K562 (cell line): ENCODE measurements around the gene LIN7A. TPM values are rescaled to one million over a fixed set of nuclear protein-coding genes. Genes with fewer than 3 reads are reported as not detected.

Experiments
- ATAC-seq: fragments of 200-7000 bp; cut with Tn5 transposase; 3 replicates; pipeline ENCODE4 v1.9.1; 2020; ENCODE audit warnings: moderate library complexity
- BruUV-seq: library from RNA; stranded (reverse); fragments of 400-500 nt; replicated peaks from 2 replicates; lab custom pipeline; 2021; lab: Mats Ljungman, UMichigan
- CTCF ChIA-PET: fragments of 300-600 bp; formaldehyde crosslinking; extraction: SDS; loops from one replicate; lab custom pipeline; 2021; ENCODE audit warnings: low intra/inter-chr PET ratio; lab: Yijun Ruan, JAX
- POLR2A ChIA-PET: fragments of 300-600, 350-650 bp; sonication (Branson Sonifier 250); formaldehyde crosslinking; extraction: SDS; loops from one replicate; lab custom pipeline; 2021; ENCODE audit warnings: antibody characterized with exemption, inconsistent platforms; lab: Yijun Ruan, JAX
- DNase-seq, 4 experiments: peaks; one replicate each; pipeline versions ENCODE4 v3.0.0 to v3.0.0-alpha.2; 2011 to 2018; ENCODE audit warnings: low spot score in 3 of 4, mixed read lengths in 3 of 4; ENCODE audit errors: extremely low read depth in 1 of 4
- FAIRE-seq: peaks from 2 replicates; lab custom pipeline; 2011; peaks lifted over from hg19 to GRCh38; lab: Jason Lieb, UNC
- H2AFZ ChIP-seq: 2 replicates; pipeline ENCODE4 v1.6.0; 2011; ENCODE audit warnings: low read depth, low read length, control low read depth, inconsistent platforms
- H3K27ac ChIP-seq: fragments of 200-600 bp; 3 replicates; pipeline ENCODE4 v1.8.0; 2011; ENCODE audit warnings: low read depth, mild to moderate bottlenecking, control low read depth, inconsistent platforms, low read length, moderate library complexity, mixed read lengths; ENCODE audit errors: extremely low read depth
- H3K27me3 ChIP-seq, 2 experiments: fragments of 300-600 bp in 1 of 2; 2 replicates in 1 of 2; 3 replicates in 1 of 2; pipeline versions ENCODE4 v1.6.0 to v1.8.0; 2011; ENCODE audit warnings: inconsistent platforms in 2 of 2, low read length in 2 of 2, mild to moderate bottlenecking in 1 of 2, mixed read lengths in 1 of 2, moderate library complexity in 1 of 2; ENCODE audit not compliant: control insufficient read depth in 2 of 2, insufficient read depth in 2 of 2
- H3K36me3 ChIP-seq: fragments of 300-600 bp; 3 replicates; pipeline ENCODE4 v1.8.0; 2011; ENCODE audit warnings: mild to moderate bottlenecking, low read length, inconsistent platforms; ENCODE audit not compliant: control insufficient read depth, insufficient read depth
- H3K4me1 ChIP-seq, 2 experiments: fragments of 200-600 bp in 1 of 2; replicated peaks in 1 of 2; 2 replicates in 1 of 2; 3 replicates in 1 of 2; pipeline versions ENCODE4 v1.5.1 to v1.8.0; 2011; ENCODE audit warnings: inconsistent platforms in 2 of 2, low read length in 2 of 2, mild to moderate bottlenecking in 1 of 2, mixed read lengths in 1 of 2, moderate library complexity in 1 of 2; ENCODE audit not compliant: control insufficient read depth in 2 of 2, insufficient read depth in 2 of 2
- H3K4me2 ChIP-seq: 2 replicates; pipeline ENCODE4 v1.6.1; 2011; ENCODE audit warnings: low read length, control low read depth, inconsistent platforms, mixed read lengths; ENCODE audit not compliant: insufficient read depth
- H3K4me3 ChIP-seq: fragments of 200-600 bp; sonication (generic), shearing (Covaris generic); 2 replicates; pipeline ENCODE4 v1.5.1; 2016; ENCODE audit warnings: control low read depth, inconsistent platforms
- H3K79me2 ChIP-seq: fragments of 200-600 bp; 3 replicates; pipeline ENCODE4 v1.8.0; 2011; ENCODE audit warnings: low read length, inconsistent platforms; ENCODE audit not compliant: control insufficient read depth, insufficient read depth
- H3K9ac ChIP-seq, 2 experiments: 2 replicates each; pipeline versions ENCODE4 v1.6.0 to v1.6.1; 2011; ENCODE audit warnings: low read depth in 2 of 2, low read length in 2 of 2, control low read depth in 1 of 2, inconsistent platforms in 1 of 2, mild to moderate bottlenecking in 1 of 2, mixed read lengths in 1 of 2; ENCODE audit not compliant: insufficient read depth in 1 of 2
- H3K9me1 ChIP-seq: one replicate; pipeline ENCODE4 v1.6.0; 2011; ENCODE audit warnings: inconsistent platforms, mild to moderate bottlenecking, low read length, moderate library complexity; ENCODE audit not compliant: control insufficient read depth, insufficient read depth
- H3K9me3 ChIP-seq: replicated peaks from 2 replicates; pipeline ENCODE4 v1.5.1; 2011; ENCODE audit warnings: low read depth, low read length, inconsistent platforms; ENCODE audit not compliant: control insufficient read depth, insufficient read depth
- H4K20me1 ChIP-seq: replicated peaks from 2 replicates; pipeline ENCODE4 v1.6.1; 2011; ENCODE audit warnings: low read length, inconsistent platforms, mixed read lengths; ENCODE audit not compliant: control insufficient read depth, insufficient read depth
- CREB5 ChIP-seq: fragments of 250-450 bp; sonication (Bioruptor Pico); IDR thresholded peaks from 2 replicates; pipeline ENCODE4 v1.5.0; 2020; ENCODE audit warnings: mild to moderate bottlenecking
- GTF2F1 ChIP-seq: IDR thresholded peaks from 2 replicates; pipeline ENCODE4 v1.6.1; 2011; ENCODE audit warnings: low read depth, low read length, improper control_type of control experiment
- MXI1 ChIP-seq: IDR thresholded peaks from 2 replicates; pipeline ENCODE4 v1.6.1; 2011; ENCODE audit warnings: low read depth, mild to moderate bottlenecking, improper control_type of control experiment, low read length
- MYC ChIP-seq, 2 experiments: fragments of 250-450 bp in 1 of 2; sonication (Bioruptor Pico) in 1 of 2; IDR thresholded peaks; 2 replicates each; pipeline versions ENCODE4 v1.5.1 to v1.6.1; 2012 to 2021; ENCODE audit warnings: low read depth in 2 of 2, borderline replicate concordance in 1 of 2, improper control_type of control experiment in 1 of 2, low read length in 1 of 2, mild to moderate bottlenecking in 1 of 2, moderate library complexity in 1 of 2
- POLR2AphosphoS2 ChIP-seq: IDR thresholded peaks from 2 replicates; pipeline ENCODE4 v1.6.1; 2012; ENCODE audit warnings: low read length, improper control_type of control experiment
- POLR3A ChIP-seq: IDR thresholded peaks from 2 replicates; pipeline ENCODE4 v1.6.1; 2011; ENCODE audit warnings: borderline replicate concordance, mild to moderate bottlenecking, moderate library complexity; ENCODE audit not compliant: insufficient read length, insufficient read depth; ENCODE audit errors: extremely low read depth
- RBM22 ChIP-seq: fragments of 200-400 bp; formaldehyde crosslinking; IDR thresholded peaks from 2 replicates; pipeline ENCODE4 v1.6.1; 2018; ENCODE audit warnings: low read length, low read depth; ENCODE audit not compliant: poor library complexity, severe bottlenecking
- THRAP3 ChIP-seq: fragments of 450-650 bp; IDR thresholded peaks from 2 replicates; pipeline ENCODE4 v1.6.1; 2016; ENCODE audit warnings: mild to moderate bottlenecking, inconsistent platforms, borderline replicate concordance
- ZBTB11 ChIP-seq, 3 experiments: fragments of 200-800 bp in 1 of 3; fragments of 250-450 bp in 1 of 3; fragments of 450-650 bp in 1 of 3; sonication (Bioruptor Pico) in 1 of 3; sonication (Bioruptor generic) in 1 of 3; formaldehyde crosslinking in 1 of 3; IDR thresholded peaks; 2 replicates each; pipeline versions ENCODE4 v1.6.1 to v1.8.0; 2016 to 2022; ENCODE audit warnings: mild to moderate bottlenecking in 2 of 3, missing genetic modification characterization in 2 of 3, missing compliant biosample characterization in 1 of 3, moderate library complexity in 1 of 3
- ZFP30 ChIP-seq: fragments of 250-450 bp; sonication (Bioruptor Pico); IDR thresholded peaks from 2 replicates; pipeline ENCODE4 v1.8.0; 2022; ENCODE audit warnings: moderate library complexity, mild to moderate bottlenecking, inconsistent platforms, borderline replicate concordance
- ZKSCAN8 ChIP-seq: fragments of 200-800 bp; sonication (Bioruptor generic); IDR thresholded peaks from 2 replicates; pipeline ENCODE4 v1.6.1; 2016; ENCODE audit warnings: missing genetic modification characterization, missing compliant biosample characterization
- ZNF445 ChIP-seq: fragments of 250-450 bp; sonication (Bioruptor Pico); IDR thresholded peaks from 2 replicates; pipeline ENCODE4 v1.4.0; 2020; ENCODE audit warnings: low read depth, mild to moderate bottlenecking, moderate library complexity
- ZNF785 ChIP-seq: fragments of 250-450 bp; sonication (Bioruptor Pico); IDR thresholded peaks from 2 replicates; pipeline ENCODE4 v1.4.0; 2020; ENCODE audit warnings: mild to moderate bottlenecking
- WGBS: fragments of 100-300 bp; shearing (Covaris generic); methylation state at CpG from one replicate; pipeline ENCODE4 v1.1.6; 2016; ENCODE audit warnings: low coverage, mixed read lengths; ENCODE audit not compliant: insufficient coverage; ENCODE audit errors: missing lambda C conversion rate; 5-methylcytosine and 5-hydroxymethylcytosine counted together
- in situ Hi-C: fragments of 300-500 bp; cut with MboI; formaldehyde crosslinking; loops from 4 replicates; pipeline ENCODE4 v1.15.0; 2018; ENCODE audit warnings: inconsistent platforms, mixed read lengths
- intact Hi-C: fragments of 100-400 bp; cut with micrococcal nuclease; formaldehyde crosslinking; loops from 2 replicates; pipeline ENCODE4 v1.14.2; 2022
- polyA plus RNA-seq, 8 experiments: library from polyadenylated mRNA; depleted of rRNA in 4 of 8; stranded (reverse) in 5 of 8; unstranded in 3 of 8; fragments of >200 nt; fragmentation: Nextera tagmentation in 2 of 8; fragmentation: Illumina TruSeq in 1 of 8; extraction: Ambion mirVana in 2 of 8; extraction: Trizol in 1 of 8; gene quantifications; 2 replicates each; pipeline versions ENCODE4 v1.2.1 to v1.2.3, GENCODE V29; 2011 to 2014; ENCODE audit warnings: inconsistent platforms in 1 of 8, missing spikeins in 1 of 8
- total RNA-seq, 7 experiments: library from RNA; depleted of rRNA in 6 of 7; stranded (reverse); fragments of >200 nt in 6 of 7; fragmentation: Illumina TruSeq in 2 of 7; extraction: Trizol in 2 of 7; gene quantifications; 2 replicates each; pipeline versions ENCODE4 v1.2.1 to v1.2.3, GENCODE V29; 2011 to 2021; ENCODE audit warnings: low replicate concordance in 1 of 7

The LIN7A gene
- total and polyA plus RNA-seq, 9 of the 15 experiments (the other 6 are each of a cell fraction or from before 2014, with no cell fraction given) = not detected

GRCh38 chr12:80967565-80967964 is 29.8 kb upstream of the LIN7A start:
- DNase-seq (no peak), ATAC-seq (no peak), FAIRE-seq (no peak)
- intact Hi-C loops = no loop called here
- in situ Hi-C loops = no loop called here
- BruUV-seq = no TSS peak
- no peaks in the 10 kb centered on the region for H3K9me1 ChIP-seq
- no peak overlapping the region for H3K27ac ChIP-seq
- H4K20me1 ChIP-seq = no peaks in the 10 kb centered on the region
- ChIA-PET CTCF (no interaction called here), POLR2A (interaction anchor here (0.6 kb wide), 1 partner anchor 512 kb away, joined by 3 read pairs; no protein-coding TSS in a partner anchor)
- 0% methylated on average over 3 of the region's 3 CpGs for WGBS
- H2AFZ ChIP-seq = no peak overlapping the region
- H3K79me2 ChIP-seq = no peaks in the 10 kb centered on the region
- H3K4me1 ChIP-seq = no peaks in the 10 kb centered on the region
- no peak overlapping the region for H3K4me2 ChIP-seq
- no peak overlapping the region for H3K9ac ChIP-seq
- H3K36me3 ChIP-seq = no peaks in the 10 kb centered on the region
- no peaks in the 10 kb centered on the region for H3K27me3 ChIP-seq
- no peaks in the 10 kb centered on the region for H3K9me3 ChIP-seq
- no peak overlapping the region for H3K4me3 ChIP-seq
- no peak for TF ChIP-seq ZNF445
- no peak for TF ChIP-seq MXI1
- TF ChIP-seq ZNF785 (CRISPR knock-in tag) = no peak
- no peak for TF ChIP-seq RBM22
- TF ChIP-seq MYC (IDR thresholded peaks at IDR 0.05; ENCODE audit: low read depth, low read length) = no peak
- no peak for TF ChIP-seq MYC (CRISPR knock-in tag; IDR thresholded peaks at IDR 0.05; ENCODE audit: borderline replicate concordance, low read depth)
- TF ChIP-seq ZFP30 (CRISPR knock-in tag) = no peak
- TF ChIP-seq POLR3A = no peak
- no peak for TF ChIP-seq GTF2F1
- no peak for TF ChIP-seq ZKSCAN8 (CRISPR knock-in tag)
- no peak for TF ChIP-seq THRAP3
- TF ChIP-seq ZBTB11 (CRISPR knock-in tag; IDR thresholded peaks at IDR 0.05) = no peak
- no peak for TF ChIP-seq POLR2AphosphoS2
- no peak for TF ChIP-seq CREB5 (CRISPR knock-in tag)
